B cell (primary cell): ENCODE results near the gene CDADC1. TPM values are rescaled to one million over a fixed set of nuclear protein-coding genes. Genes with fewer than 3 reads are reported as not detected.

Experiments used
- ATAC-seq: fragments of 200-7000 bp; cut with Tn5 transposase; one replicate; pipeline ENCODE4 v1.10.0; 2021; ENCODE audit warnings: low read depth, mild to moderate bottlenecking, moderate number of reproducible peaks, moderate library complexity
- CTCF ChIA-PET: fragments of 350-600 bp; sonication (Branson Sonifier 250); formaldehyde crosslinking; loops from one replicate; lab custom pipeline; 2021; ENCODE audit warnings: antibody characterized with exemption, inconsistent platforms; lab: Charles Lee
- POLR2A ChIA-PET: fragments of 350-600 bp; sonication (Branson Sonifier 250); formaldehyde crosslinking; loops from one replicate; lab custom pipeline; 2021; ENCODE audit warnings: antibody characterized with exemption; lab: Charles Lee
- DNase-seq: peaks from one replicate; pipeline ENCODE4 v3.0.0; 2013
- H2AFZ ChIP-seq: 2 replicates; pipeline ENCODE4 v1.6.1; 2012; ENCODE audit warnings: mild to moderate bottlenecking, low read depth, low read length; ENCODE audit not compliant: insufficient read depth, poor library complexity, severe bottlenecking
- H3K27ac ChIP-seq, 2 donors: 1 replicate in 1 of 2; 2 replicates in 1 of 2; pipeline ENCODE4 v1.5.1; 2012 to 2013; ENCODE audit warnings: low read length in 2 of 2, mild to moderate bottlenecking in 2 of 2, moderate library complexity in 1 of 2
- H3K27me3 ChIP-seq, 4 experiments: fragments of 200-600 bp in 1 of 4; sonication (generic) in 1 of 4; replicated peaks in 1 of 4; 1 replicate in 2 of 4; 2 replicates in 2 of 4; pipeline versions ENCODE4 v1.6.1 to v1.7.0; 2013 to 2016; ENCODE audit warnings: low read length in 3 of 4, mild to moderate bottlenecking in 2 of 4, mixed read lengths in 1 of 4, moderate library complexity in 1 of 4; ENCODE audit not compliant: insufficient read depth in 4 of 4, control insufficient read depth in 3 of 4; ENCODE audit errors: control extremely low read depth in 1 of 4
- H3K36me3 ChIP-seq, 2 experiments: replicated peaks in 1 of 2; 1 replicate in 1 of 2; 2 replicates in 1 of 2; pipeline versions ENCODE4 v1.6.1 to v1.7.1; 2013; ENCODE audit warnings: low read length in 1 of 2; ENCODE audit not compliant: insufficient read depth in 2 of 2, control insufficient read depth in 1 of 2; ENCODE audit errors: control extremely low read depth in 1 of 2, extremely low read depth in 1 of 2
- H3K4me1 ChIP-seq, 2 donors: fragments of 200-600 bp in 1 of 2; sonication (generic) in 1 of 2; 1 replicate in 1 of 2; 2 replicates in 1 of 2; pipeline versions ENCODE4 v1.5.1 to v1.6.1; 2013 to 2017; ENCODE audit warnings: low read length in 2 of 2; ENCODE audit not compliant: control insufficient read depth in 2 of 2, insufficient read depth in 2 of 2
- H3K4me2 ChIP-seq: replicated peaks from 2 replicates; pipeline ENCODE3; 2012; ENCODE audit warnings: mild to moderate bottlenecking, low read depth, low read length; ENCODE audit not compliant: poor library complexity, severe bottlenecking
- H3K4me3 ChIP-seq, 5 experiments: fragments of 200-600 bp in 1 of 5; sonication (generic) in 1 of 5; 1 replicate in 3 of 5; 2 replicates in 2 of 5; pipeline versions ENCODE4 v1.5.1 to v1.7.0; 2011 to 2016; ENCODE audit warnings: low read length in 4 of 5, mild to moderate bottlenecking in 4 of 5, low read depth in 2 of 5, control low read depth in 1 of 5, moderate library complexity in 1 of 5; ENCODE audit not compliant: insufficient read depth in 1 of 5; ENCODE audit errors: control extremely low read depth in 1 of 5, extremely low read depth in 1 of 5
- H3K79me2 ChIP-seq: fragments of 200-600 bp; sonication (generic); one replicate; pipeline ENCODE4 v1.6.0; 2016; ENCODE audit warnings: low read length; ENCODE audit not compliant: control insufficient read depth, insufficient read depth
- H3K9ac ChIP-seq: fragments of 200-600 bp; sonication (generic); 2 replicates; pipeline ENCODE4 v1.6.1; 2017; ENCODE audit warnings: mild to moderate bottlenecking, low read length, moderate library complexity
- H3K9me3 ChIP-seq, 3 donors: one replicate each; pipeline versions ENCODE4 v1.6.1 to v1.7.1; 2013; ENCODE audit warnings: low read length in 2 of 3; ENCODE audit not compliant: control insufficient read depth in 2 of 3, insufficient read depth in 1 of 3; ENCODE audit errors: control extremely low read depth in 1 of 3
- H4K20me1 ChIP-seq: 2 replicates; pipeline ENCODE4 v1.6.0; 2012; ENCODE audit warnings: mild to moderate bottlenecking, low read length; ENCODE audit not compliant: insufficient read depth, control insufficient read depth, poor library complexity, severe bottlenecking
- H3K27ac Mint-ChIP-seq: one replicate; pipeline ENCODE4 v1.8.0; 2021; ENCODE audit warnings: mixed read lengths
- H3K27me3 Mint-ChIP-seq: one replicate; pipeline ENCODE4 v1.8.0; 2021; ENCODE audit warnings: mixed read lengths
- H3K4me1 Mint-ChIP-seq: one replicate; pipeline ENCODE4 v1.8.0; 2021; ENCODE audit warnings: mixed read lengths
- H3K4me3 Mint-ChIP-seq: one replicate; pipeline ENCODE4 v1.8.0; 2021; ENCODE audit warnings: mixed read lengths
- H3K9me3 Mint-ChIP-seq: one replicate; pipeline ENCODE4 v1.8.0; 2022; ENCODE audit warnings: mixed read lengths; ENCODE audit not compliant: insufficient read depth
- CTCF ChIP-seq: fragments of 200-600 bp; IDR thresholded peaks from one replicate; pipeline ENCODE4 v1.8.0; 2022; ENCODE audit warnings: antibody characterized with exemption, mild to moderate bottlenecking
- EZH2 ChIP-seq: IDR thresholded peaks from 2 replicates; pipeline ENCODE4 v1.6.1; 2012; ENCODE audit warnings: borderline replicate concordance, low read depth, mild to moderate bottlenecking, moderate library complexity, low read length; ENCODE audit not compliant: insufficient read depth, poor library complexity, severe bottlenecking
- WGBS: methylation state at CpG from one replicate; pipeline ENCODE4 v1.1.5; 2013; ENCODE audit warnings: missing lambda C conversion rate; ENCODE audit not compliant: insufficient coverage; 5-methylcytosine and 5-hydroxymethylcytosine counted together
- intact Hi-C: fragments of 100-400 bp; cut with micrococcal nuclease; formaldehyde crosslinking; loops from one replicate; pipeline ENCODE4 v1.10.0; 2022
- polyA plus RNA-seq: library from polyadenylated mRNA; depleted of rRNA; stranded (reverse); fragments of >200 nt; gene quantifications from 2 replicates; pipeline ENCODE4 v1.2.3, GENCODE V29; 2012
- total RNA-seq, 2 donors: library from RNA; stranded (reverse); fragments of 120-200 nt in 1 of 2; gene quantifications; 1 replicate in 1 of 2; 2 replicates in 1 of 2; pipeline versions ENCODE4 v1.2.3 to v1.2.4, GENCODE V29; 2013 to 2022

Gene CDADC1
- total and polyA plus RNA-seq, 2 donors (not counting 1 experiment from before 2014, with no cell fraction given), result 3.0 to 14.5 TPM

DNA sequence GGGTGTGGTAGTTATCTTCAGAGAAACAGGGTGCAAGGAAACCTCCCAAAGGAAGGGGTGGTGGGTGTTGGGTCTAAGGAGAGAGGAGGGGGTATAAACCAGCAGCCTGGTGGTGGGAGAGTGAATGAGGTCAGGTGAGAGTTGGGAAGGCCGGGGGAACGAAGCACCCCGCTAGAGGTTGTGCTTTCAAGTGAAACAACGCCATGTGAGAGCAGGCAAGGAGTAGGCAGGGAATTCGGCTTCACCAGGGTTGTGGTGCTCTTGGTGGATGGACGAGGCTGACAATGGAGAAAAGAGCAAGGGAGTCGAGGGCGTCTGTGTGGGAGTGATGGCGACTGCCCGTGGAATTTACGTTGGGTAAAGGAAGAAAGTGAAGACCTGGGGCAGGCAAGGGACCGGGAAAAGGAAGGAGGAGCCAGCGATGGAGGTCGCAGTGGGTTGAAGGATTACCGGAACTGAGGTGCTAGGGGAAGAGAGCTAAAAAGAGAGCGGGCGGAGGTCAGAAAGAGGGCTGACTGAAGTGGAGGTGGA is 29.7 kb upstream of the CDADC1 start:
- peak overlapping the region; percentile 37 for H3K4me3 Mint-ChIP-seq
- Histone ChIP-seq H3K79me2 (no peaks in the 10 kb centered on the region), H3K27ac (no peak overlapping the region), H3K9me3 (peaks cover 0 to 36% (median 0%) of the 10 kb centered on the region in 3 donors), H4K20me1 (no peaks in the 10 kb centered on the region), H3K9ac (no peak overlapping the region), H3K4me1 (peaks cover 41 to 47% of the 10 kb centered on the region in 2 donors), H3K27me3 (peaks cover 0 to 44% (median 30%) of the 10 kb centered on the region in 4 experiments), H3K4me3 (no peak overlapping the region), H3K36me3 (no peaks in the 10 kb centered on the region), H3K4me2 (no peak overlapping the region), H2AFZ (no peak overlapping the region)
- ChIA-PET POLR2A (no interaction called here), CTCF (interaction anchor here (1.4 kb wide), 1 partner anchor 15 kb away, joined by 3 read pairs; no protein-coding TSS in a partner anchor)
- TF ChIP-seq EZH2 (no peak), CTCF (no peak)
- peak overlapping the region; percentile 37 for H3K27ac Mint-ChIP-seq
- intact Hi-C loops, result no loop called here
- no peak for ATAC-seq
- no peaks in the 10 kb centered on the region for H3K9me3 Mint-ChIP-seq
- H3K4me1 Mint-ChIP-seq, result peaks cover 47% of the 10 kb centered on the region
- peaks cover 52% of the 10 kb centered on the region for H3K27me3 Mint-ChIP-seq
- WGBS, result 92% methylated on average over 17 of the region's 17 CpGs
- peak; percentile 4 for DNase-seq

- Histone ChIP-seq H3K9ac (no peak overlapping the region), H3K4me1 (peaks cover 35 to 41% of the 10 kb centered on the region in 2 donors), H2AFZ (no peak overlapping the region), H3K4me3 (no peak overlapping the region), H3K36me3 (no peaks in the 10 kb centered on the region), H3K9me3 (peaks cover 0 to 36% (median 0%) of the 10 kb centered on the region in 3 donors), H3K27me3 (peaks cover 0 to 44% (median 30%) of the 10 kb centered on the region in 4 experiments), H3K27ac (no peak overlapping the region), H4K20me1 (no peaks in the 10 kb centered on the region), H3K4me2 (no peak overlapping the region), H3K79me2 (no peaks in the 10 kb centered on the region)
- peak overlapping the region; percentile 37 for H3K27ac Mint-ChIP-seq
- TF ChIP-seq EZH2 (no peak), CTCF (no peak)
- peaks cover 54% of the 10 kb centered on the region for H3K27me3 Mint-ChIP-seq
- intact Hi-C loops, result no loop called here
- ChIA-PET POLR2A (no interaction called here), CTCF (no interaction called here)
- H3K4me1 Mint-ChIP-seq, result peaks cover 41% of the 10 kb centered on the region
- H3K9me3 Mint-ChIP-seq, result no peaks in the 10 kb centered on the region
- 86% methylated on average over 23 of the region's 25 CpGs for WGBS
- ATAC-seq (no peak), DNase-seq (peak; percentile 6)
- H3K4me3 Mint-ChIP-seq, result peak overlapping the region; percentile 37
Observed at GRCh38 chr13:49218493-49219051, 29.2 kb upstream of the CDADC1 start.
